Astrocyte (in vitro differentiated cells and primary cell): ENCODE data around the gene ADAMTSL5. TPM values are rescaled to one million over a fixed set of nuclear protein-coding genes. Genes with fewer than 3 reads are reported as not detected.

Experiments used
- DNase-seq: peaks from one replicate; pipeline ENCODE4 v3.0.0-alpha.2; 2010; ENCODE audit warnings: low read depth
- FAIRE-seq: peaks from 2 replicates; lab custom pipeline; 2011; peaks lifted over from hg19 to GRCh38; lab: Jason Lieb, UNC
- H2AFZ ChIP-seq: 2 replicates; pipeline ENCODE4 v1.6.0; 2012; ENCODE audit warnings: low read depth, low read length, inconsistent platforms
- H3K27ac ChIP-seq: 2 replicates; pipeline ENCODE4 v1.5.1; 2011; ENCODE audit warnings: low read depth, low read length, inconsistent platforms
- H3K27me3 ChIP-seq: 2 replicates; pipeline ENCODE4 v1.6.0; 2011; ENCODE audit warnings: low read length, inconsistent platforms; ENCODE audit not compliant: insufficient read depth
- H3K36me3 ChIP-seq: 2 replicates; pipeline ENCODE4 v1.5.1; 2011; ENCODE audit warnings: low read length, inconsistent platforms; ENCODE audit not compliant: insufficient read depth
- H3K4me1 ChIP-seq: 2 replicates; pipeline ENCODE4 v1.5.1; 2011; ENCODE audit warnings: low read length, inconsistent platforms; ENCODE audit not compliant: insufficient read depth
- H3K4me2 ChIP-seq: 2 replicates; pipeline ENCODE4 v1.6.0; 2012; ENCODE audit warnings: low read length, inconsistent platforms
- H3K4me3 ChIP-seq: 2 replicates; pipeline ENCODE4 v1.5.1; 2011; ENCODE audit warnings: low read depth, mild to moderate bottlenecking, low read length, inconsistent platforms; ENCODE audit not compliant: insufficient read depth
- H3K79me2 ChIP-seq: 2 replicates; pipeline ENCODE4 v1.6.0; 2012; ENCODE audit warnings: mild to moderate bottlenecking, low read length, inconsistent platforms; ENCODE audit not compliant: insufficient read depth
- H3K9ac ChIP-seq: 2 replicates; pipeline ENCODE4 v1.6.0; 2012; ENCODE audit warnings: mild to moderate bottlenecking, low read length, inconsistent platforms
- H3K9me3 ChIP-seq: 2 replicates; pipeline ENCODE4 v1.5.1; 2012; ENCODE audit warnings: low read depth, mild to moderate bottlenecking, low read length, inconsistent platforms; ENCODE audit not compliant: insufficient read depth
- H4K20me1 ChIP-seq: 2 replicates; pipeline ENCODE4 v1.6.0; 2012; ENCODE audit warnings: low read length, inconsistent platforms; ENCODE audit not compliant: insufficient read depth
- H3K27ac Mint-ChIP-seq: one replicate; pipeline ENCODE4 v1.8.0; 2021; ENCODE audit warnings: mild to moderate bottlenecking, mixed read lengths; ENCODE audit not compliant: unreplicated experiment
- H3K27me3 Mint-ChIP-seq: one replicate; pipeline ENCODE4 v1.8.0; 2021; ENCODE audit warnings: low read depth, mixed read lengths; ENCODE audit not compliant: unreplicated experiment
- H3K36me3 Mint-ChIP-seq: one replicate; pipeline ENCODE4 v1.8.0; 2021; ENCODE audit warnings: low read depth, mixed read lengths; ENCODE audit not compliant: unreplicated experiment
- H3K4me1 Mint-ChIP-seq: one replicate; pipeline ENCODE4 v1.8.0; 2021; ENCODE audit warnings: low read depth, mixed read lengths; ENCODE audit not compliant: unreplicated experiment
- H3K4me3 Mint-ChIP-seq: one replicate; pipeline ENCODE4 v1.8.0; 2021; ENCODE audit warnings: mild to moderate bottlenecking, moderate library complexity, mixed read lengths; ENCODE audit not compliant: unreplicated experiment
- H3K9me3 Mint-ChIP-seq: one replicate; pipeline ENCODE4 v1.8.0; 2021; ENCODE audit warnings: mild to moderate bottlenecking, mixed read lengths; ENCODE audit not compliant: unreplicated experiment
- EZH2 ChIP-seq: IDR thresholded peaks from 2 replicates; pipeline ENCODE4 v1.6.1; 2012; ENCODE audit warnings: mild to moderate bottlenecking, low read length, inconsistent platforms; ENCODE audit not compliant: insufficient read depth
- total RNA-seq: library from RNA; stranded (reverse); gene quantifications from 2 replicates; pipeline ENCODE4 v1.2.1, GENCODE V29; 2021
- TF ChIP-seq, protein P1 (sequence below): IDR thresholded peaks from 2 replicates; pipeline ENCODE4 v1.5.1; 2011; ENCODE audit warnings: low read depth, mild to moderate bottlenecking, inconsistent platforms, low read length, moderate library complexity; ENCODE audit not compliant: insufficient read depth

ADAMTSL5 gene
- total RNA-seq, 1 donor from 2014 or later: 5.5 TPM

DNA sequence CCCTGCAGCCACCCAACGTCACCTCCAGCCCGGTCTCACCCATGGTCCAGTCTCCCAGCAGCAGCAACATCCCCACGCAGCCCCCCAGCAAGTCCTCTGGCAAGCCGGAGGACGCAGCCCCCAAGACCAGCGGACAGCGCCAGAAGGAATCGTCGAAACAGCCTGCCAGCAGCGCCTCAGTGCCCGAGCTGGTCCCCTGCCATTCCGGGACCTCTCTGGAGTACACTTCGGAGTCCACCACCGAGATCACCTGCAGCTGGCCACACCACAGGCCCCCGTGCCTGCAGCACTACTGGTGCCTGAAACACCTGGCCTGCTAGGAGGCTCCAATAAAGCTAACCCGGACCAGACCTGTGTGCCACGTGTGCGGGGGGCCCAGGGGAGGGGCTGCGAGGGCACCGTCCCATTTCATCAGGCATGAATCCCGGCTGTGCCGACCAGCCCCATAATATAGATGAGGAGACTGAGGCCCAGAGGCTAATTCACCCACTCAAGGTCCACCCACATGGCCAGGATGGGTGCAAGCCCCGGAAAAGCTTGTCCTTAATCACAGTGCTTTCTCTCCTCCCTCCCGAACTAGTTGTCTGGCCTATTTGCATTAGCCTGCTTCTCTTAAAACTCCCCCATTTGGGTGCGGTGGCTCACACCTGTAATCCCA, 15.1 kb downstream of the ADAMTSL5 start:
- Histone ChIP-seq H3K36me3 (no peaks in the 10 kb centered on the region), H3K9me3 (no peaks in the 10 kb centered on the region), H3K4me3 (no peak overlapping the region), H3K27me3 (peaks cover 1% of the 10 kb centered on the region), H3K79me2 (no peaks in the 10 kb centered on the region), H3K4me1 (no peaks in the 10 kb centered on the region), H3K9ac (no peak overlapping the region), H4K20me1 (no peaks in the 10 kb centered on the region), H2AFZ (no peak overlapping the region), H3K27ac (no peak overlapping the region), H3K4me2 (no peak overlapping the region)
- DNase-seq: no peak
- H3K27me3 Mint-ChIP-seq: peaks cover 15% of the 10 kb centered on the region
- no peak overlapping the region for H3K27ac Mint-ChIP-seq
- no peak for TF ChIP-seq EZH2
- TF ChIP-seq, protein P1, sequence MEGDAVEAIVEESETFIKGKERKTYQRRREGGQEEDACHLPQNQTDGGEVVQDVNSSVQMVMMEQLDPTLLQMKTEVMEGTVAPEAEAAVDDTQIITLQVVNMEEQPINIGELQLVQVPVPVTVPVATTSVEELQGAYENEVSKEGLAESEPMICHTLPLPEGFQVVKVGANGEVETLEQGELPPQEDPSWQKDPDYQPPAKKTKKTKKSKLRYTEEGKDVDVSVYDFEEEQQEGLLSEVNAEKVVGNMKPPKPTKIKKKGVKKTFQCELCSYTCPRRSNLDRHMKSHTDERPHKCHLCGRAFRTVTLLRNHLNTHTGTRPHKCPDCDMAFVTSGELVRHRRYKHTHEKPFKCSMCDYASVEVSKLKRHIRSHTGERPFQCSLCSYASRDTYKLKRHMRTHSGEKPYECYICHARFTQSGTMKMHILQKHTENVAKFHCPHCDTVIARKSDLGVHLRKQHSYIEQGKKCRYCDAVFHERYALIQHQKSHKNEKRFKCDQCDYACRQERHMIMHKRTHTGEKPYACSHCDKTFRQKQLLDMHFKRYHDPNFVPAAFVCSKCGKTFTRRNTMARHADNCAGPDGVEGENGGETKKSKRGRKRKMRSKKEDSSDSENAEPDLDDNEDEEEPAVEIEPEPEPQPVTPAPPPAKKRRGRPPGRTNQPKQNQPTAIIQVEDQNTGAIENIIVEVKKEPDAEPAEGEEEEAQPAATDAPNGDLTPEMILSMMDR: no peak
- no peaks in the 10 kb centered on the region for H3K9me3 Mint-ChIP-seq
- no peak for FAIRE-seq
- H3K4me1 Mint-ChIP-seq: no peaks in the 10 kb centered on the region
- peak overlapping the region; percentile 6 for H3K4me3 Mint-ChIP-seq
- H3K36me3 Mint-ChIP-seq: no peaks in the 10 kb centered on the region

DNA sequence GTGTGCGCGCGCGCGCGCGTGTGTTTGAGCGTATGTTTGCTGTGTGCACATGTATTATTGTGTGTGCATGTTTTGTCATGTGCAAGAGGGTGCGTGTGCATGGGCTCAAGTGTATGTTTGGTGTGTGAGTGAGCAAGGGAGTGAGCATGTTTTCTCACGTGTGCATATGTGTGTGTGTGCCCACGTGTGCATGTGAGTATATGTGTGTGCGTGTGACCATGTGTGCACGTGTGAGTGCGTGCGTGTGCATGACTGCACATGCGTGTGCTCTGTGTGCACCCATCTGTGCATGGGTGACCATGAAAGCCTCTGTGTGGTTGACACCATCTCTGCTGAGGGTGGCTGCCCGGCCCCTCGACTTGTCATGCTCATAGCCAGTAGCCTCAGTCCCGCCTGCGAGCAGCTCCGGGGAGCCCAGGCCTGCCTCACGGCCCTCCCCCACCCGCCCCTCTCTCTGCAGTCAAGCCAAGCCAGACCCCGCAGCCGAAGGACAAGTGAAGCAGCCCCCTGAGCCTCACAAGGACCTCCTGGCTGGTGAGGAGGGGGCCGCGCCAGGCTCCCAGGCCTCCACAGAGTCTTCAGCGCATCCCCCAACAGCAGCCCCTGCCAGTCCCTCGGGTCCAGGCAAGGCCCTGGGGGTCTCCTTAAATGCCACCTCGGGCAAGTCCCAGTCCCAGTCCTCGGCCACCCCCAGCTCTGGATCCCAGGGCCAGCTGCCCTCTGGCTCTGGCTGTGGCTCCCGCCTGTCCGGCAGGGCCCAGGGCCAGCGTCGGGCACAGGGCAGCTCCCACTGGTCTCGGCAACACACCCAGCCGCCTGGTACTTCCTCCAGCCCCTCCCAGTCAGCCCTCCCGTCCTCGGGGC, 15.9 kb downstream of the ADAMTSL5 start:
- FAIRE-seq (no peak), DNase-seq (no peak)
- Mint-ChIP-seq H3K9me3 (no peaks in the 10 kb centered on the region), H3K36me3 (no peaks in the 10 kb centered on the region), H3K4me1 (no peaks in the 10 kb centered on the region), H3K4me3 (peak overlapping the region; percentile 6), H3K27me3 (peaks cover 14% of the 10 kb centered on the region), H3K27ac (no peak overlapping the region)
- Histone ChIP-seq H2AFZ (no peak overlapping the region), H3K4me2 (no peak overlapping the region), H3K4me1 (no peaks in the 10 kb centered on the region), H3K27me3 (no peaks in the 10 kb centered on the region), H4K20me1 (no peaks in the 10 kb centered on the region), H3K9ac (no peak overlapping the region), H3K4me3 (no peak overlapping the region), H3K79me2 (no peaks in the 10 kb centered on the region), H3K36me3 (no peaks in the 10 kb centered on the region), H3K27ac (no peak overlapping the region), H3K9me3 (no peaks in the 10 kb centered on the region)
- no peak for TF ChIP-seq EZH2
- TF ChIP-seq, protein P1: no peak
